ENCODE data around the gene GRID1. TPM values are rescaled to one million over a fixed set of nuclear protein-coding genes. Genes with fewer than 3 reads are reported as not detected.
"Not testable (repeated sequence)": the region's sequence is repeated elsewhere in the genome, so short reads cannot be mapped to it uniquely, and the experiment has no call there.

GRID1 gene
- total RNA-seq, 4 donors from 2014 or later, result 0.88 to 7.3 (median 4.1) TPM

- no peak for DNase-seq
- intact Hi-C loops (cut with DNase I; ENCODE audit: low total_unique reads), result no loop called here
- H3K9me3 ChIP-seq, result no peaks in the 10 kb centered on the region
- H3K4me1 ChIP-seq, result no peaks in the 10 kb centered on the region
- no peaks in the 10 kb centered on the region for H3K27me3 ChIP-seq
- TF ChIP-seq CTCF (IDR thresholded peaks at IDR 0.05) (no peak), POLR2A (IDR thresholded peaks at IDR 0.05) (no peak)
- H3K4me3 ChIP-seq, result no peak overlapping the region
- H3K36me3 ChIP-seq, result no peaks in the 10 kb centered on the region
- H3K27ac ChIP-seq, result no peak overlapping the region
Measured at GRCh38 chr10:85959239-85959638, 407.4 kb downstream of the GRID1 start.

GRCh38 chr10:85950921-85951320 is 415.7 kb downstream of the GRID1 start:
- Histone ChIP-seq H3K27me3 (no peaks in the 10 kb centered on the region), H3K4me3 (no peak overlapping the region), H3K36me3 (no peaks in the 10 kb centered on the region), H3K4me1 (no peaks in the 10 kb centered on the region), H3K27ac (no peak overlapping the region), H3K9me3 (no peaks in the 10 kb centered on the region)
- no peak for DNase-seq
- no peak for TF ChIP-seq POLR2A (IDR thresholded peaks at IDR 0.05)
- TF ChIP-seq CTCF (IDR thresholded peaks at IDR 0.05), result no peak
- intact Hi-C loops (cut with DNase I; ENCODE audit: low total_unique reads), result no loop called here

GRCh38 chr10:85946713-85947326 is 419.8 kb downstream of the GRID1 start:
- intact Hi-C loops (cut with DNase I; ENCODE audit: low total_unique reads), result no loop called here
- no peaks in the 10 kb centered on the region for H3K9me3 ChIP-seq
- H3K4me1 ChIP-seq, result no peaks in the 10 kb centered on the region
- no peaks in the 10 kb centered on the region for H3K36me3 ChIP-seq
- TF ChIP-seq CTCF (IDR thresholded peaks at IDR 0.05) (no peak), POLR2A (IDR thresholded peaks at IDR 0.05) (no peak)
- no peaks in the 10 kb centered on the region for H3K27me3 ChIP-seq
- no peak overlapping the region for H3K4me3 ChIP-seq
- no peak overlapping the region for H3K27ac ChIP-seq
- no peak for DNase-seq

GRCh38 chr10:85936161-85936560 is 430.4 kb downstream of the GRID1 start:
- Histone ChIP-seq H3K36me3 (no peaks in the 10 kb centered on the region), H3K4me1 (no peaks in the 10 kb centered on the region), H3K4me3 (no peak overlapping the region), H3K27ac (no peak overlapping the region), H3K9me3 (no peaks in the 10 kb centered on the region), H3K27me3 (no peaks in the 10 kb centered on the region)
- TF ChIP-seq CTCF (IDR thresholded peaks at IDR 0.05) (no peak), POLR2A (IDR thresholded peaks at IDR 0.05) (no peak)
- no peak for DNase-seq
- intact Hi-C loops (cut with DNase I; ENCODE audit: low total_unique reads), result no loop called here

- H3K27me3 ChIP-seq, result no peaks in the 10 kb centered on the region
- no peaks in the 10 kb centered on the region for H3K4me1 ChIP-seq
- no peak overlapping the region for H3K27ac ChIP-seq
- H3K36me3 ChIP-seq, result no peaks in the 10 kb centered on the region
- intact Hi-C loops (cut with DNase I; ENCODE audit: low total_unique reads), result no loop called here
- H3K9me3 ChIP-seq, result no peaks in the 10 kb centered on the region
- H3K4me3 ChIP-seq, result no peak overlapping the region
- no peak for DNase-seq
- TF ChIP-seq CTCF (IDR thresholded peaks at IDR 0.05) (no peak), POLR2A (IDR thresholded peaks at IDR 0.05) (no peak)
Measured at GRCh38 chr10:85934586-85934985, 432.0 kb downstream of the GRID1 start.

GRCh38 chr10:85929993-85930392 is 436.6 kb downstream of the GRID1 start:
- intact Hi-C loops (cut with DNase I; ENCODE audit: low total_unique reads); DNase-seq; H3K27me3 ChIP-seq; H3K9me3 ChIP-seq; H3K4me1 ChIP-seq; H3K4me3 ChIP-seq; H3K36me3 ChIP-seq; H3K27ac ChIP-seq: not testable (repeated sequence)
